Neuronal stem cell (in vitro differentiated cells): ENCODE results near the gene RTP5.

ENCODE experiments used
- DNase-seq: peaks from one replicate; pipeline ENCODE4 v3.0.0-alpha.2; 2013; ENCODE audit warnings: low spot score
- H2AFZ ChIP-seq: one replicate; pipeline ENCODE4 v1.6.1; 2013; ENCODE audit warnings: mild to moderate bottlenecking, low read length, inconsistent platforms
- H2AK5ac ChIP-seq: 2 replicates; pipeline ENCODE4 v1.6.1; 2013; ENCODE audit warnings: low read depth, mild to moderate bottlenecking, inconsistent platforms, low read length, moderate library complexity, mixed read lengths
- H2BK120ac ChIP-seq: 2 replicates; pipeline ENCODE4 v1.6.1; 2013; ENCODE audit warnings: low read depth, mild to moderate bottlenecking, inconsistent platforms, low read length, moderate library complexity, mixed read lengths
- H2BK12ac ChIP-seq: one replicate; pipeline ENCODE4 v1.6.1; 2013; ENCODE audit warnings: low read length, inconsistent platforms
- H2BK15ac ChIP-seq: 2 replicates; pipeline ENCODE4 v1.6.1; 2013; ENCODE audit warnings: mild to moderate bottlenecking, low read length, inconsistent platforms, mixed read lengths
- H2BK5ac ChIP-seq: one replicate; pipeline ENCODE4 v1.6.1; 2013; ENCODE audit warnings: inconsistent platforms, mild to moderate bottlenecking, low read length, moderate library complexity
- H3K14ac ChIP-seq: one replicate; pipeline ENCODE4 v1.6.1; 2013; ENCODE audit warnings: low read length, inconsistent platforms
- H3K18ac ChIP-seq: 2 replicates; pipeline ENCODE4 v1.6.1; 2013; ENCODE audit warnings: low read length, inconsistent platforms
- H3K23ac ChIP-seq: 2 replicates; pipeline ENCODE4 v1.6.1; 2013; ENCODE audit warnings: low read depth, mild to moderate bottlenecking, mixed read lengths, low read length, inconsistent platforms; ENCODE audit not compliant: poor library complexity
- H3K27ac ChIP-seq: replicated peaks from 3 replicates; pipeline ENCODE4 v1.5.1; 2013; ENCODE audit warnings: low read length, inconsistent platforms
- H3K27me3 ChIP-seq, 3 experiments: 2 replicates each; pipeline ENCODE4 v1.6.1; 2013; ENCODE audit warnings: low read length in 3 of 3, mild to moderate bottlenecking in 2 of 3, inconsistent platforms in 1 of 3, low read depth in 1 of 3, mixed read lengths in 1 of 3, moderate library complexity in 1 of 3; ENCODE audit not compliant: control insufficient read depth in 3 of 3, insufficient read depth in 3 of 3
- H3K36me3 ChIP-seq, 2 donors: replicated peaks in 1 of 2; 2 replicates each; pipeline ENCODE4 v1.6.1; 2013; ENCODE audit warnings: low read length in 2 of 2; ENCODE audit not compliant: control insufficient read depth in 2 of 2, insufficient read depth in 2 of 2
- H3K4ac ChIP-seq: 2 replicates; pipeline ENCODE4 v1.6.1; 2013; ENCODE audit warnings: inconsistent platforms, mild to moderate bottlenecking, low read length, moderate library complexity
- H3K4me1 ChIP-seq, 2 donors: 1 replicate in 1 of 2; 2 replicates in 1 of 2; pipeline ENCODE4 v1.6.1; 2013; ENCODE audit warnings: low read length in 2 of 2, low read depth in 1 of 2; ENCODE audit not compliant: control insufficient read depth in 2 of 2, insufficient read depth in 1 of 2
- H3K4me2 ChIP-seq: one replicate; pipeline ENCODE4 v1.6.1; 2013; ENCODE audit warnings: mild to moderate bottlenecking, low read length, inconsistent platforms; ENCODE audit not compliant: insufficient read depth, poor library complexity, severe bottlenecking
- H3K4me3 ChIP-seq, 2 donors: 2 replicates each; pipeline ENCODE4 v1.5.1; 2013; ENCODE audit warnings: low read length in 2 of 2, mild to moderate bottlenecking in 2 of 2, inconsistent platforms in 1 of 2, moderate library complexity in 1 of 2
- H3K79me1 ChIP-seq: one replicate; pipeline ENCODE4 v1.6.1; 2013; ENCODE audit warnings: low read depth, mild to moderate bottlenecking, inconsistent platforms, low read length, moderate library complexity
- H3K9ac ChIP-seq: one replicate; pipeline ENCODE4 v1.6.1; 2013; ENCODE audit warnings: mild to moderate bottlenecking, low read depth, low read length, inconsistent platforms; ENCODE audit not compliant: poor library complexity
- H3K9me3 ChIP-seq, 2 donors: replicated peaks in 1 of 2; 2 replicates each; pipeline versions ENCODE3 to v1.6.1; 2013; ENCODE audit warnings: low read length in 2 of 2, mild to moderate bottlenecking in 2 of 2, inconsistent platforms in 1 of 2, low read depth in 1 of 2, mixed read lengths in 1 of 2, moderate library complexity in 1 of 2; ENCODE audit not compliant: control insufficient read depth in 2 of 2, insufficient read depth in 1 of 2
- H4K8ac ChIP-seq: one replicate; pipeline ENCODE4 v1.6.1; 2013; ENCODE audit warnings: low read depth, mild to moderate bottlenecking, inconsistent platforms, low read length, moderate library complexity
- H4K91ac ChIP-seq: one replicate; pipeline ENCODE4 v1.6.1; 2013; ENCODE audit warnings: low read length, low read depth, mild to moderate bottlenecking, inconsistent platforms; ENCODE audit not compliant: poor library complexity
- WGBS, 2 donors: extraction: QIAGEN DNeasy Blood & Tissue Kit; methylation state at CpG; one replicate each; pipeline ENCODE4 v1.1.7; 2013; ENCODE audit warnings: missing lambda C conversion rate in 2 of 2, mixed read lengths in 1 of 2; ENCODE audit not compliant: insufficient read length in 2 of 2, insufficient replicate concordance in 1 of 2; ENCODE audit errors: extremely low coverage in 2 of 2; 5-methylcytosine and 5-hydroxymethylcytosine counted together

RTP5 gene

DNA sequence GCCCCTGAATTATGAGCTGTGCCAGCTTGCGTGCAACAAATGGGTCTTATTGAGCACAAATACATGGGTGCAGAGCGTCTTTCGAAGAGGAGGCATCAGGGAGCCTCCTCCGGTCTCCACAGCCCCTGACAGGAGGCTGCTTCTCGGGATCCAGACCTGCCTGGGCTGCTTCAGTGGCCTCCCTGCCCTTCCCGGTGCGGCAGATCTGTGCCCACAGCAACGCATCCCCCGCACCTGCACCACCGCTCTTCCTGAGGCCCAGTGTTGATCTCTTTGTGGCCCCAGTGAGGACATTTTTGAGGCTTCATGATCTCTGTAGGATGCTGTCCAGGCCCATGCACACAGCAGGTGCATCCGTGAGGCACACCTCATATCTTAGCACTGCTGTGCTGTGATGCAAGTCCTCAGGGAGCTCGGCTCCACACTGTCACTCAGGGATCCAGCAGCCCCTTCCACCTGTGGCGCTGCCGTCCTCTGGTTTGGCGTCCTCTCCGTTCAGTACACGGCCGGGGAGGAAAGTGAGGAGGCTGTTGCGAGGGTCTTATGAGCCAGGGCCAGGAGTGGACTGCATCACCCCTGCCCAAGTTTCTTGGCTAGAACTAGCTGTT, 17.4 kb downstream of the RTP5 start:
- Histone ChIP-seq H2BK5ac (no peak overlapping the region), H2BK120ac (no peak overlapping the region), H3K4me1 (peaks cover 2 to 5% of the 10 kb centered on the region in 2 donors), H3K4ac (no peak overlapping the region), H3K79me1 (peaks cover 3% of the 10 kb centered on the region), H3K36me3 (no peaks in the 10 kb centered on the region), H2BK15ac (no peak overlapping the region), H2AK5ac (no peak overlapping the region), H3K27ac (no peak overlapping the region), H3K23ac (no peak overlapping the region), H3K4me2 (no peak overlapping the region), H2AFZ (no peak overlapping the region), H3K9me3 (no peaks in the 10 kb centered on the region), H2BK12ac (no peak overlapping the region), H3K9ac (no peak overlapping the region), H4K91ac (no peak overlapping the region), H3K27me3 (peaks cover 0 to 5% (median 0%) of the 10 kb centered on the region in 3 experiments), H3K4me3 (no peak overlapping the region), H4K8ac (no peak overlapping the region), H3K18ac (no peak overlapping the region), H3K14ac (no peak overlapping the region)
- no CpG with 5 or more reads among the region's 19 CpGs for WGBS, 2 donors
- no peak for DNase-seq

- Histone ChIP-seq H3K23ac (no peak overlapping the region), H2AFZ (no peak overlapping the region), H3K4ac (no peak overlapping the region), H2BK15ac (no peak overlapping the region), H3K79me1 (peaks cover 3% of the 10 kb centered on the region), H2AK5ac (no peak overlapping the region), H3K4me1 (peaks cover under 1 to 9% of the 10 kb centered on the region in 2 donors), H3K27me3 (peaks cover 0 to 5% (median 0%) of the 10 kb centered on the region in 3 experiments), H3K27ac (no peak overlapping the region), H4K91ac (no peak overlapping the region), H3K4me3 (no peak overlapping the region), H2BK120ac (no peak overlapping the region), H3K9ac (no peak overlapping the region), H2BK12ac (no peak overlapping the region), H4K8ac (no peak overlapping the region), H3K36me3 (no peaks in the 10 kb centered on the region), H3K18ac (no peak overlapping the region), H3K9me3 (no peaks in the 10 kb centered on the region), H2BK5ac (no peak overlapping the region), H3K4me2 (no peak overlapping the region), H3K14ac (no peak overlapping the region)
- WGBS, 2 donors: no CpG with 5 or more reads among the region's 24 CpGs
- no peak for DNase-seq
Measured at GRCh38 chr2:241887806-241888522, 18.4 kb downstream of the RTP5 start.

DNA sequence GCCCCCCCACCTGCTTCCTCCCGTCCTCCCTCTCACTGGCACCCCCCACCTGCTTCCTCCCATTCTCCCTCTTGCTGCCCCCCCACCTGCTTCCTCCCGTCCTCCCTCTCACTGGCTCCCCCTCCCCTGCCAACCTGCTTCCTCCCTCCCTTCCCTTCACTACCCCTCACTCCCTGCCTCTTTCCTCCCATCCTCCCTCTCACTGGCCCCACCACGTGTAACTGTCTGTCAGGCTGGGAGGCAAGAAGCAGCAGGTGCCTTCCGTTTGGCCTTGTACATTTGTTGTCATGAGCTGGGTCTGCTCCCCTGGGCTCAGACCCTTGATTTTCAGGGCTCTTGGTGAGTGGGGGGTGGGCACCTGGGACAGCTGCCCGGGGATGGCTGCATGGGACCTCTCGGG, 19.1 kb downstream of the RTP5 start:
- Histone ChIP-seq H3K9ac (no peak overlapping the region), H4K91ac (no peak overlapping the region), H3K4me2 (no peak overlapping the region), H2BK12ac (no peak overlapping the region), H3K27me3 (peaks cover 0 to 5% (median 0%) of the 10 kb centered on the region in 3 experiments), H3K36me3 (no peaks in the 10 kb centered on the region), H2BK5ac (no peak overlapping the region), H4K8ac (no peak overlapping the region), H2BK15ac (no peak overlapping the region), H3K4me3 (no peak overlapping the region), H2BK120ac (no peak overlapping the region), H2AFZ (no peak overlapping the region), H3K14ac (no peak overlapping the region), H3K4me1 (peaks cover 0 to 8% of the 10 kb centered on the region in 2 donors), H2AK5ac (no peak overlapping the region), H3K18ac (no peak overlapping the region), H3K9me3 (no peaks in the 10 kb centered on the region), H3K79me1 (peaks cover 3% of the 10 kb centered on the region), H3K4ac (no peak overlapping the region), H3K23ac (peak overlapping the region; percentile 44), H3K27ac (no peak overlapping the region)
- no CpG with 5 or more reads among the region's 6 CpGs for WGBS, 2 donors
- DNase-seq: no peak

- Histone ChIP-seq H3K4ac (no peak overlapping the region), H4K91ac (no peak overlapping the region), H3K4me2 (no peak overlapping the region), H3K79me1 (peaks cover 3% of the 10 kb centered on the region), H2BK12ac (peak overlapping the region; percentile 16), H2AFZ (no peak overlapping the region), H3K9me3 (no peaks in the 10 kb centered on the region), H4K8ac (no peak overlapping the region), H3K23ac (no peak overlapping the region), H3K36me3 (no peaks in the 10 kb centered on the region), H2BK5ac (peak overlapping the region; percentile 24), H3K4me1 (peaks cover 0 to 8% of the 10 kb centered on the region in 2 donors), H3K18ac (no peak overlapping the region), H3K4me3 (no peak overlapping the region), H2BK120ac (no peak overlapping the region), H3K14ac (peak overlapping the region; percentile 12), H2BK15ac (no peak overlapping the region), H2AK5ac (no peak overlapping the region), H3K9ac (no peak overlapping the region), H3K27ac (no peak overlapping the region), H3K27me3 (peaks cover 0 to 5% (median 0%) of the 10 kb centered on the region in 3 experiments)
- no peak for DNase-seq
- WGBS, 2 donors: 100% methylated on average over 1 of the region's 29 CpGs; no CpG with 5 or more reads in 1 of the 2 donors
Measured at GRCh38 chr2:241890524-241891235, 21.2 kb downstream of the RTP5 start.
